ENCODE results near the gene DENND5B.
"Not testable (repeated sequence)": the region's sequence is repeated elsewhere in the genome, so short reads cannot be mapped to it uniquely, and the experiment has no call there.

GRCh38 chr12:31377210-31377609 lies 213.7 kb downstream of the DENND5B start:
- TF ChIP-seq, protein P1, sequence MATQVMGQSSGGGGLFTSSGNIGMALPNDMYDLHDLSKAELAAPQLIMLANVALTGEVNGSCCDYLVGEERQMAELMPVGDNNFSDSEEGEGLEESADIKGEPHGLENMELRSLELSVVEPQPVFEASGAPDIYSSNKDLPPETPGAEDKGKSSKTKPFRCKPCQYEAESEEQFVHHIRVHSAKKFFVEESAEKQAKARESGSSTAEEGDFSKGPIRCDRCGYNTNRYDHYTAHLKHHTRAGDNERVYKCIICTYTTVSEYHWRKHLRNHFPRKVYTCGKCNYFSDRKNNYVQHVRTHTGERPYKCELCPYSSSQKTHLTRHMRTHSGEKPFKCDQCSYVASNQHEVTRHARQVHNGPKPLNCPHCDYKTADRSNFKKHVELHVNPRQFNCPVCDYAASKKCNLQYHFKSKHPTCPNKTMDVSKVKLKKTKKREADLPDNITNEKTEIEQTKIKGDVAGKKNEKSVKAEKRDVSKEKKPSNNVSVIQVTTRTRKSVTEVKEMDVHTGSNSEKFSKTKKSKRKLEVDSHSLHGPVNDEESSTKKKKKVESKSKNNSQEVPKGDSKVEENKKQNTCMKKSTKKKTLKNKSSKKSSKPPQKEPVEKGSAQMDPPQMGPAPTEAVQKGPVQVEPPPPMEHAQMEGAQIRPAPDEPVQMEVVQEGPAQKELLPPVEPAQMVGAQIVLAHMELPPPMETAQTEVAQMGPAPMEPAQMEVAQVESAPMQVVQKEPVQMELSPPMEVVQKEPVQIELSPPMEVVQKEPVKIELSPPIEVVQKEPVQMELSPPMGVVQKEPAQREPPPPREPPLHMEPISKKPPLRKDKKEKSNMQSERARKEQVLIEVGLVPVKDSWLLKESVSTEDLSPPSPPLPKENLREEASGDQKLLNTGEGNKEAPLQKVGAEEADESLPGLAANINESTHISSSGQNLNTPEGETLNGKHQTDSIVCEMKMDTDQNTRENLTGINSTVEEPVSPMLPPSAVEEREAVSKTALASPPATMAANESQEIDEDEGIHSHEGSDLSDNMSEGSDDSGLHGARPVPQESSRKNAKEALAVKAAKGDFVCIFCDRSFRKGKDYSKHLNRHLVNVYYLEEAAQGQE (IDR thresholded peaks at IDR 0.05) = not testable (repeated sequence)
- TF ChIP-seq, protein P2, sequence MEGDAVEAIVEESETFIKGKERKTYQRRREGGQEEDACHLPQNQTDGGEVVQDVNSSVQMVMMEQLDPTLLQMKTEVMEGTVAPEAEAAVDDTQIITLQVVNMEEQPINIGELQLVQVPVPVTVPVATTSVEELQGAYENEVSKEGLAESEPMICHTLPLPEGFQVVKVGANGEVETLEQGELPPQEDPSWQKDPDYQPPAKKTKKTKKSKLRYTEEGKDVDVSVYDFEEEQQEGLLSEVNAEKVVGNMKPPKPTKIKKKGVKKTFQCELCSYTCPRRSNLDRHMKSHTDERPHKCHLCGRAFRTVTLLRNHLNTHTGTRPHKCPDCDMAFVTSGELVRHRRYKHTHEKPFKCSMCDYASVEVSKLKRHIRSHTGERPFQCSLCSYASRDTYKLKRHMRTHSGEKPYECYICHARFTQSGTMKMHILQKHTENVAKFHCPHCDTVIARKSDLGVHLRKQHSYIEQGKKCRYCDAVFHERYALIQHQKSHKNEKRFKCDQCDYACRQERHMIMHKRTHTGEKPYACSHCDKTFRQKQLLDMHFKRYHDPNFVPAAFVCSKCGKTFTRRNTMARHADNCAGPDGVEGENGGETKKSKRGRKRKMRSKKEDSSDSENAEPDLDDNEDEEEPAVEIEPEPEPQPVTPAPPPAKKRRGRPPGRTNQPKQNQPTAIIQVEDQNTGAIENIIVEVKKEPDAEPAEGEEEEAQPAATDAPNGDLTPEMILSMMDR (IDR thresholded peaks at IDR 0.05; ENCODE audit: low read depth, low read length, missing input control) = not testable (repeated sequence)
- TF ChIP-seq EGR1 (IDR thresholded peaks at IDR 0.05; ENCODE audit: low read depth in 2 of 2); RAD21 (IDR thresholded peaks at IDR 0.05); TAF1 (conservative IDR thresholded peaks at IDR 0.05); ZBTB33 (IDR thresholded peaks at IDR 0.05); MAX (IDR thresholded peaks at IDR 0.05); HNF4G (IDR thresholded peaks at IDR 0.05); FOXA1 (IDR thresholded peaks at IDR 0.05); RXRA (IDR thresholded peaks at IDR 0.05); GABPA (IDR thresholded peaks at IDR 0.05 in 1 of 2, conservative IDR thresholded peaks at IDR 0.05 in 1 of 2); FOXA2 (IDR thresholded peaks at IDR 0.05): not testable (repeated sequence)
- TF ChIP-seq, protein P3, sequence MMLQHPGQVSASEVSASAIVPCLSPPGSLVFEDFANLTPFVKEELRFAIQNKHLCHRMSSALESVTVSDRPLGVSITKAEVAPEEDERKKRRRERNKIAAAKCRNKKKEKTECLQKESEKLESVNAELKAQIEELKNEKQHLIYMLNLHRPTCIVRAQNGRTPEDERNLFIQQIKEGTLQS (IDR thresholded peaks at IDR 0.05) = not testable (repeated sequence)

Data from liver (tissue), 3 donors.